A549 (cell line): Measurements from ENCODE around the gene THBS2.

ENCODE experiments used
- CBX2 ChIP-seq: fragments of 200-600 bp; sonication (generic); IDR thresholded peaks from 2 replicates; pipeline ENCODE4 v1.6.1; 2016; ENCODE audit warnings: low read depth, mild to moderate bottlenecking, borderline replicate concordance
- CEBPB ChIP-seq, 2 experiments: fragments of >200 bp in 1 of 2; sonication (Bioruptor Twin) in 1 of 2; formaldehyde crosslinking in 1 of 2; IDR thresholded peaks; 2 replicates each; pipeline ENCODE4 v1.6.1; 2012 to 2016
- EP300 ChIP-seq, 2 experiments: fragments of >200 bp; sonication (Bioruptor Twin); formaldehyde crosslinking; IDR thresholded peaks; 2 replicates in 1 of 2; 3 replicates in 1 of 2; pipeline ENCODE4 v1.6.1; 2016 to 2017
- JUN ChIP-seq, 2 experiments: fragments of >200 bp; sonication (Bioruptor Twin); formaldehyde crosslinking; IDR thresholded peaks; 2 replicates in 1 of 2; 3 replicates in 1 of 2; pipeline ENCODE4 v1.6.1; 2016 to 2017
- POLR2A ChIP-seq: IDR thresholded peaks from 2 replicates; pipeline ENCODE4 v1.6.1; 2012; ENCODE audit warnings: mild to moderate bottlenecking, low read length

DNA sequence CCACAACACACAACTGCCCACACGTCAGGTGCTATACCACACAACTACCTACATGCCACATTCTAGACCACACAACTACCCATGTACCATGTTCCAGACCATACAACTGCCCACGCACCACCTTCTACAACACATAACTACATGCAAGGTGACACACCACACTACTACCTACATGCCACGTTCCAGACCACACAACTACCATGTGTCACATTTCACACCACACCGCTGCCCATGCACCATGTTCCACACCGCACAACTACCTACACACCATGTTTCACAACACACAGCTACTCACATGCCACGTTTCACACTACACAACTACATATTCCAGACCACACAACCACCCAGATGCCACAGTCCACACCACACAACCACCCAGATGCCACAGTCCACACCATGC lies 19.8 kb downstream of the THBS2 start:
- TF ChIP-seq JUN (IDR thresholded peaks at IDR 0.05), result no peak
- no peak for TF ChIP-seq POLR2A
- no peak for TF ChIP-seq CBX2
- no peak for TF ChIP-seq CEBPB (IDR thresholded peaks at IDR 0.05)
- TF ChIP-seq EP300 (IDR thresholded peaks at IDR 0.05), result no peak
